Stimulated activated CD4-positive, alpha-beta T cell treated with anti-CD3 and anti-CD28 coated beads, TNF-alpha, amount 100 ng/mL, for 1 hour (primary cell): ENCODE data around the gene BICDL1.

Experiments
- DNase-seq, 3 donors: peaks; one replicate each; pipeline ENCODE4 v3.0.0-alpha.2; 2020; ENCODE audit warnings: low read depth in 3 of 3, low spot score in 1 of 3

The BICDL1 gene

DNA sequence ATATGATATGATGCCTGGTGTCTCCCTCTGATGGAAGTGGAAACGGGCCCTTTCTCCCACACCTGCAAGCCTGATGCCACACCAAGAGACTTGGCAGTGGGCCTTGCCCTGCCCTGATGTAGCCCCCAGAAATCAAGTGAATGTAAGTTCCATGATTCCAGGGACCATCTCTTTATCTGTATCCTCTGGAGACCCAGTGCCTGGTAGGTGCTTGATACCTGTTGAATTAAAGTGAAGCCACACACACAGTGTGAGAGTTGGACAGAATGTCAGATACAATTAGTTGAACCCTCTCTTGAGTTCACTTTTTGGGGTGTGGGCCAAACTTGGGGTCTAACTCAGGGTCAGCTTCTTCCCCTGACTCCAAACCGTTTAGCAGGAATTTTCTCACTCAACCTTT lies 132.3 kb downstream of the BICDL1 start:
- no peak for DNase-seq

DNA sequence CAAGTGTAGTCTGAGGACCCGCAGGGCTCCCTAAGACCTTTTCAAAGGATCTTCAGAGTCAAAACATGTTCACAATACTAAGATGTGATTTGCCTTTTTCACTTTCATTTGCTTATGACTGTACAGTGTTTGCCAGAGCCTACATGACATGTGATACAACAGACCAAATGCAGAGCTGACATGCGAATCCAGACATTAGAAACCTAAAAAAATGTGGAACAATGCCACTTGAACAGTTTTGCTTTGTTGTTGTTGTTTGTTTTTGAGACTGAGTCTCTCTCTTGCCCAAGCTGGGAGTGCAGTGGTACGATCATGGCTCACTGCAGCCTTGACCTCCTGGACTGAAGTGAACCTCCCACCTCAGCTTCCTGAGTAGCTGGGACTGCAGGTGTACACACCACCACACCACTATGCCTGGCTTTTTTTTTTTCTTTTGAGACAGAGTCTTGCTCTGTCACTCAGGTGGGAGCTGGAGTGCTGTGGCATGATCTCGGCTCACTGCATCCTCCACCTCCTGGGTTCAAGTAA lies 132.8 kb downstream of the BICDL1 start:
- no peak for DNase-seq

DNA sequence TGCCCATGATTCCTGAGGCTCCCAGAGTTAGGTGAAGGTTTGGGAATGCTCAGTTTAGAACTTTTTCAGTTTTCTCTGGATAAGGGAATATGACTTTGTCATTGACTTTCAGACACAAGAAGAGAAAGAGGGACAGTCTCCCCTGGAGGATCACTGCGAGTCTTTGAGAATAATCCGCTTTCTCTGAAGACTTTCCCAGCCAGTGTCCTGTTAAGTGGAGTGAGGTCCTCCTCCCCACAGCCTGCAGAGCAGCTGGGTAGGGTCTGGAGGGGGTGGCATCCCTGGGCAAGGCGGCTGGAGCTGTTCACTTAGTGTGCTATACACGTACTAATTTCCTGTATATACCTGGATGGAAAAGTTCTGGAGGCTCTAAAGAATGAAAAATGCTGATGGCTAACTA lies 136.0 kb downstream of the BICDL1 start:
- no peak for DNase-seq

DNA sequence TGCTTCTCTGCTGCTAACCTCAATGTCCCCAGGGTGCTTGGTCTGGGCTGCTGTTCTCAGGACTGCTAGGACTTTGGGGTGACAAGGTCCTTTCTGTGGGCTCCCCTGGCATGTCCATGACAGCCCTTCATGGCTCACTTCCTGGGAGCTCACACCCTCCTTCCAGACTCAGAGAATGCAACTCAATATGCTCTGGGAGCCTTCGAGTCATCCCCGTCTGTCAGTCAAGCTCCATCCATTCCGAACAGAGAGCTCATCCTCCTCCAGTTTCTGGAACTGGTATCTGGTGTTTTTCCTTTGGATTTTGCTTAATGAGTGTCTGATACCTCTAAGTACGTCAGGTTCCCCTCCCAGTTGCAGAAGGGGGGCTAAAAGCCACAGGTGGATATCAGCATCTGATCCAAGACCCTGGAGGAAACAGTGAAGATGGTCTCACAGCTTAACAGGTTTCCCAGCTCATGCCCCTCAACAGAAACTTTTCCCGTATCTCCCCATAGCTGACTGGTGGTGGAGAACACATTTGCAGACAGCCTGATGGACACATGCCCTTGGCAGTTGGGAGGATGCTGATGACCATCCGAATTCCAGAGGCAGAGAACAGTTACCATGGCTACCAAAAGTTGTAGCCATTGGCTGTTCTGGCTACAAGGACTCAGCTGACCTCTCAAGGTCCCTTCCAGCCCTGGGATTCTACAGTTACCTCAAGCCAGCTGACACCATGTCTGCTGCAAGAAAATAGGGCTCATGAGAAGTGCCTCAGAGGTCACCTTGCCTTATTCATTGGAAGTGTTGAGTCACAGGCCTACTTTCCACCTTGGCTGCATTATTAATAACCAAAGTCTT lies 137.0 kb downstream of the BICDL1 start:
- no peak for DNase-seq

DNA sequence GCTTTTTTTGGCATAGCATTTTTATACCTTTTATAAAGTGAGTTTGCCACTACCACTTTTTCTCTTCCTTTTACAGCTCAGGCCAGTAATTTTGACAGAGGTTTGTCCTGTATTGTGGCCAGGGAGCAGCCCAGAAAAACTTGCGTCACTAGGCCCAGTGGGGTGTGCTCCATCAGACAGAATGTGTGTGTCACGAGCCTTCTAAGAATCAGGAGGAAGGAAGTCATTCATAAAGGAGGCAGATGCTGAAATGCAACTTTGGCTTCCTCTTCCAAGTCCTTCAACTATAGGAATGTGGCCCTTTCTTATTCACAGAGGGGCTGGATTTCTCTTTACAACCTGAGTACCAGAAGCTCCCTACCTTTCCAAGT lies 137.6 kb downstream of the BICDL1 start:
- DNase-seq = no peak

DNA sequence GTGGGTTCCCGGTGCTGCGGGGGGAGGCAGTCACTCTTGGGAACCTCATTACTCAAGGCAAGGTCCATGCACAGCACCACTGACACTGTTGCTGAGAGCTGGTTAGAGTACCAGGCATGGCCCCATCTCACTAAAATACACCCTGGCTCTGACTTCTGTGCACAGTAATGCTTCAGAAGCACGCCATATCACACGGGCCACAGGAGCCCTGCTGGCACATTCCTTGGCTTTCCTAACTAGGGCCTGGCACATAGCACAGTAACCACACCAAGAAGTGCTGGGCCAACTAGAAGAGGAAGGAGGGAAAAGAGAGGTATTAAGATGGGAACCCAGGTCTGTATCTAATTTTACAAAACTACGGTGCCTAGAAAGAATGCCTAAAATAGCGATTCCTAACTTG lies 141.0 kb downstream of the BICDL1 start:
- DNase-seq = no peak

DNA sequence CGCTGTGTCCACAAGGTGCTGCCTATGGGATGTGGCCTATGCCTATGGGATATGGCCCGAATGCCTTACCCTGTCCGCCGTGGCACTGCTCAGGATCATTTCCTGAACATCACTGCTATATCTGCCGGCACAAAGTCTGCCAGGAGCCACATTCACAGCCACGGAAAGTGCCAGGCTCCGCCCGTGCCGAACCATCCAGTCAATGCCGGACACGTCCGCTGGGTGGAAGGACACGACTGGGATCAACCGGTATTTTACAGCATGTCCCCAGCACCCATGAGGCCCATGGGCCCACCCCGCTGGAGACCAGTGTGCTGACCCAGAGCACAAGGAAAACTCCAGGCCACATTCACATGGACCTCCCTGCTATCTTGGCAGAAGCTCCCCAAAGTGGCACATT lies 142.1 kb downstream of the BICDL1 start:
- no peak for DNase-seq

DNA sequence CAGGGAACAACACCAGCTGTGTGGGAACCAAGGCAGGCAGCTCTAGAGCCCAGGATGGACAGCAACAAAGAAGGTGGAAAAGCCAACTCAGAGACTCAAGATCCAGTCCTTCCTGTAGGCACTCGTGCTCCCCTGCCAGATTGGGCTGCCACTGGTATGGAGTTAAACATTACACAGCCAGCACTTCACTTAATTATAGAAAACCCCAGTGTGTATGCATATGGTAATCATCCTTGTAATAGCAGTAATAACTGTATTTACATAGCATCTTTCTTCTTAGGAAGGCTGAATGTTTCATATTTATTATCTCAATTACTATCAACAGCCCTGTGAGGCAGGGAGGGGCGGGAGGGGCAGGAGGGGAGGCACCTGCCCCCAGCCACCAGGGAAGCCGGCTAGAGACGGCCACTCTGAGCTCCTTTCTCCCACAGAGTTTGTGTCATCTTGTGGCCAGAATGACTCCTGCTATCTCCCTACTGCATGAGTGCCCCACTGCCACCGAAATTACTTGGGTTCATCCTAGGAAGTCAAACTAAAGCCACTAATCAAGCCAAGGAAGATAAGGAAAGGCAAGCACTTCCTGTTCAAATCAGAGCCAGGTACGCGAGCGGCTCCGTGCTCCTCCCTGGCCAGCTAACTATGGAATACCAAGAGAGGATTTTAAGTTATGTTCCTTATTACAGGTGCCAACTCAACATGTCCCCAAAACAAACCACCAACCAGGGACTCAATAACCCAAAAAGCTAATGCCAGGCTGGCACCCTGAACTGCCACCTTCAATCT lies 143.2 kb downstream of the BICDL1 start:
- no peak for DNase-seq

DNA sequence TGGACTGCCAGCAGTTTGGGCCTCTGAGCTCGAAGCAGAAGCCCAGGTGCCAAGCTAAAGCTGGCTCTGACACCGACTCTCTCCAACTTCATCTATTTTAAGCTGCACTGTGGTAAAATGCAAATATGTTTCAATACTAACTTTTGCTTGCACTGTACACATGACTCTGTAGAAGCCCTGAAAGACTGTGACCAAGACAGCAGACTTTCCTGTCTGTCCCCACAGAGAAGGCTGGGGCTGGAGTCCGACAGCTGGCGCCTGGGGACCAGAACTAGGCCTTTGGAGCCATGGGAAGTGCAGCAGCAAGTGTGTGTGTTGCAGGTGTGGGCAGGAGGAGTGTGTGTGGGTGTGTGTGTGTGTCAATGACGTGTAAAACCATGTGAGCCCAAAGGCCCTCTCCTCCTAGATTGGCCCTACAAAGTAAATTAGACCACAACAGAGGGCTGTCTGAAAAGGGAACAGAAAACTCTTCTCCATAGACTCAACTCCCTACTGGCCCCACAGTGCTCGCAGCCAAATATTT lies 143.9 kb downstream of the BICDL1 start:
- no peak for DNase-seq

DNA sequence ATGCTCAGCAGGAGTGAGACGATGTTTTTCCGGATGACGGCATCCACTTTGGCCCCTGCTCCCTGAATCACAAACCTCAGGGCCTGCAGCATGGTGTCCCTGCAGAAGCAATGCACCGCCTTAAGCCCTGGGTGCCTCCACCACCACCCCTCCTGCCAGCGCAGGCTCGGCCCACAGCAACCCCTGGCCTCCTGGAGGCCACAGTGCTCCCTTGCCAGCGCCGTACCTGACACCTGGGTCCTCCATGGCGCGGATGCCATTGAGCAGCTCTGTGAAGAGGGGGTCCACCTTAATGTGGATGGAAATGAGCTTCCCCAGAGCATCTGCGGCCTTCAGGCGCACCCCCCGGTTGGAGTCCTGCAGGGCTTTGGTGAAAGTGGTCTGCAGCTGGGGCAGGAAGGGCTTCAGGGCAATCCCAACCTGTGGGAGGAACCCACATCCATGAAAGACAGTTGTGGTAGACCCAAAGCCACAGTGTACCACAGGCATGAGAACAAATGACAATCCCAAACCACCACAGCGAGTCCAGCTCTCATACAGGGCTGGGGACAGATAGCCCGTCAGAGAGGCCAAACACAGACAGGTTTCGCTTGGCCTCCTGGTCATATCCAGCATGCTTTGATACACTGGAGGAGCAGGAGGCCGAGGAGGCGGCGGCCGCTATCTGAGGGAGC lies 145.4 kb downstream of the BICDL1 start:
- no peak for DNase-seq

DNA sequence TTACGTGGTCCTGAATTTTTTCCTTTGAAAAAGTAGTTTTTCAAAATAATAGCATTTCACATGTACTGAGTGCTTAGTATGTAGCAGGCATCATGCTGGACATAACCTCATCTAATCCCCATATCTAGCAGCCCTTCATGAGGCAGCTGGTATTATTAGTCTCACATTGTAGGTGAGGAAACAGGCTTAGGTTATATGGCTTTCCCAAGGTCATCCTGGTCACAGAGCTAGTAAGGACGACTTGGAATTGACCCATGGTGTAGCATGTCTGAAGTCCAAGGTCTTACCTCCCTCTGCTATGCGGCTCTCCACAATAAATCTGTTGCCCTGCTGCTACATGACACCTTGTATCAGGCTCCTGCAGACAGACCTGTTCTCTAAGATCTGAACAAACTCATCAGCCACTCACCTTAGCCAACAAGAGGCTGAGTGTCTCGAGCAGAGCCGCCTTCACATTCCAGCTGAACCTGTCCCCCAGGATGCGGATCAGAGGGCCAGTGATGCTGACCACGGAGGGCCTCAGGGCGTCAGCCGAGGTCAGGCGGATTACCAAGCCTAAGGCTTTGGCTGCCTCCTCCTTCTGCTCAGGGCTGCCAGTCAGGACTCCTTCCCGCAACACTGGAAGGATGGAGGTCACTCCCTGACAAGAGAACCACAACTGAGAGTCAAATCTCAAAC lies 147.2 kb downstream of the BICDL1 start:
- no peak for DNase-seq

DNA sequence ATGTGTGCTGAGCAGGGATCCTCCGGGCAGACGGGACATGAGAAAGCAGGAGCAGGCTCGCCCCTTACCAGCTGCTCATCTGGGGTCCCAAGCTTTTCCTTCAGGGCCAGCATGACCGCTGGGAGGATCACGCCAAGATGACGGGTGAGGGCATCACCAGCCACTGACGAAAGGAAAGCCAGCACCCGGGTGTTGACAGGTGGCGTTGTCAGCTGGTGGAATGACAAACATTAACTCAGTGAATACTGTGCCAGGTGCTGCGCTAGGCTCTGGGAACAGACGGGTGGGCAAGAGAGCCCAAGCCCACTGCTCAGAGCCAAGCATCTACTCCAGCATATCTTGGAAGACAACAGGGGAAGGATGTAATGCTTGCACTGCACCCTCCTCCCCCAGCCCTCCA lies 148.8 kb downstream of the BICDL1 start:
- DNase-seq = no peak

DNA sequence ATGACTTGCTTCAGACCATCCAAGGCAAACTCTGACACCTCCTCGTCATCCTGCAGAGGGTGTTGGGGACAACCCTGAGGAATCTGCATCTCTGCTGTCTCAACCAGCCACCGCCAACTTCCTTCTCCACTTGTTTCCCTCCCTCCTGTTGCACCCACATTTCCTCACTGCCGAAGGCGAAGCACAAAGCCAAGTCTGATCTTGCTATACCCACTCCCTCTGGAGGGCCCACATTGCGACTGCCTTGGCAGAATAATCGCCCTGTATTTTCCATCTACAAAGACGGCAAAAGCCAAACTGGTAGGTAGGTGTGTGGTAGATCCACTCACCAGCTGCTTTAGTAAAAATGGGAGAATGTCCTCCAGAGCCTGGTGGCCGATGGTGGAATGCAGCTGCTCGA lies 149.3 kb downstream of the BICDL1 start:
- no peak for DNase-seq

DNA sequence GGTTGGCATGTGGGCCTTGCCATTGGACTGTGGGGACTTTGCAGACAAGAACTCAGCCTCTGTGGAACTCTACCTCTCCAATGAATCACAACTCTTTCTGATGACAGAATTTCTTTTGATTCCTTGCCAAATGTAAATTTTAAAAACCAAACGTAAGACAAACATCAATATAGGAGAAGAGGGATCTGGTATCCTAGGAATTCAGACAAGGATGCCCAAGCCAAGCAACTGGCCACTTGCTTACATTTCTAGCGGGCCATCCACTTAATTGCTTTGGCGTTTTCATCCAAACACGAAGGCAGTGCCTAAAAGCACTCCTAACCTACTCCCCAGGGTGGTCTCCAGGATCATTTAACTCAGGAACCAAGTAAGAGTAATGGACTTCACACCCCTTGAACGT lies 150.9 kb downstream of the BICDL1 start:
- DNase-seq = no peak

DNA sequence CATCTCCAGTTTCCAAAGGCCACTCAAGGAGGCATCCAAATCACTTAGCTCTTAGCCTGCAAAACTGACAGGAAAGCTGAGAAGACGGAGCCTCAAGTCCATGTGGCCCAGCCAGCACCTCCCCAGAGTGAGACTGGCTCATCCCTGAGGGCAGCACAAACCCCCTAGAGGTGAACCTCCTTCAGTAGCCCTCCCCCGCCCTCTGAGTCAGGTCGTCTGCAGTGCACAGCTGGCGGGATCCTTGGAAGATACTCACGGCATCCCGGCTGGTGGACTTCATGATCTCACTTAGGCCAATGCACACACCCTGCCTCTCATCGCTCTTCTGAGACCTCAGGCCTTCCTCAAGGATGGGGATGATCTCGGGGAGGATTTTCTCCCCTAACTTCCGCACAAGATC lies 151.6 kb downstream of the BICDL1 start:
- DNase-seq = no peak

DNA sequence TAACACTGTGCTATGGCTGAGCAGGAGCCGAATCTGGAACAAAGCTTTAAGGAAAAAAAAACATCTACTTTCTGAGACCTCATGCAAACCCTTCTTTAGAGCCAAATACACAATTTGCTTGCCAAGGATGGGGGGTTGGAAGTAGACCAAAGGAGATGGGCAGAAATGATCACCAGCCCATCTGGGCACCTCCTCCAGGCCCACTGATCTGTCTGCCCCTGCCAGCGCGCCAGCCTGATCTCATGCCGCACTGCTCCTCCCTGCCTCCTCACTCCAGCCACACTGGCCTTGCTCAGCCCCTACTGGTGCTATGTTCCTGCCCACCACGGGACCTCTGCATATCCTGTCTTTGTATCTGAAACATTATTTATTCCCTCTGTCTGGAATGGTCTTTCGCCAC lies 152.3 kb downstream of the BICDL1 start:
- DNase-seq = no peak

DNA sequence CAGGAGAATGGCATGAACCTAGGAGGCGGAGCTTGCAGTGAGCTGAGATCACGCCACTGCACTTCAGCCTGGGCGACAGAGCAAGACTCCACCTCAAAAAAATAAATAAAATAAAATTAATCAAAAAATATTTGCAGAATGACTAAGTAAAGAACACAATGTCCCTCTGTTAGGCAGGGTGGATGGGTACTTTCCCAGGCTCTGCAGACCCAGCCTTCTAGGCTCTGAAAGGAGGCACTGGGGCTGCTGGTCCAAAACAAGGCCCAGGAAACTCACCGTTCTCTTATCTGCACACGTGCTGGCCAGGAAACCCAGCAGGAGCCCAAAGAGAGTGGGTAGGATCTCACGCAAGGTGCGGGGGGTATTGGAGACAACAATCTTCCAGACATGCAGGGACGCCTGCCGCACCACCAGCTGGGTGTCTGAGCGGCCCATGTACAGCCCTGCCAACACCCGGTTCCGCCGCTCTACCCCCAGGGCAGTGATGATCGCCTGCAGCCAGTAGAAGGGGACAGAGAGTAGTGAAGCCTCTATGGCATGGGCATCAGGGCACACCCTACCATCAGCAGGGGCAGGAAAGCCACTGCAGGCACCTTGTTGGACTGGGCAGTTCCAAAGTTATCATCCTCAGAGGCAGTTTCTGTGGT lies 153.3 kb downstream of the BICDL1 start:
- no peak for DNase-seq
